ENCODE measurements around the gene CRIM1.

GRCh38 chr2:36482576-36483214 is 127.1 kb downstream of the CRIM1 start:
- no peak for TF ChIP-seq CTCF (IDR thresholded peaks at IDR 0.05)
- no peak for TF ChIP-seq ZFX (IDR thresholded peaks at IDR 0.05; ENCODE audit: borderline replicate concordance)

Data from 22Rv1 (cell line).